ENCODE measurements around the gene CFAP46.

- no peak for TF ChIP-seq CTCF (conservative IDR thresholded peaks at IDR 0.05; ENCODE audit: low read depth, low read length)
- no peak for TF ChIP-seq RCOR1 (IDR thresholded peaks at IDR 0.05; ENCODE audit: insufficient replicate concordance, low read length)
- TF ChIP-seq MAFK (IDR thresholded peaks at IDR 0.05; ENCODE audit: low read depth, low read length), result no peak
- TF ChIP-seq CEBPB (IDR thresholded peaks at IDR 0.05; ENCODE audit: low read depth, low read length), result no peak
- no peak for TF ChIP-seq USF2 (IDR thresholded peaks at IDR 0.05; ENCODE audit: low read depth, low read length)
- TF ChIP-seq CHD1 (IDR thresholded peaks at IDR 0.05; ENCODE audit: low read depth, low read length), result no peak
- no peak for TF ChIP-seq POLR2A (IDR thresholded peaks at IDR 0.05; ENCODE audit: low read depth, low read length)
- no peak for TF ChIP-seq SMC3 (IDR thresholded peaks at IDR 0.05; ENCODE audit: low read depth, low read length)
These were observed 52.8 kb downstream of the CFAP46 start for GRCh38 chr10:132889556-132889955.
